Naive thymus-derived CD8-positive, alpha-beta T cell (primary cell): ENCODE measurements around the gene EFNA4. TPM values are rescaled to one million over a fixed set of nuclear protein-coding genes. Genes with fewer than 3 reads are reported as not detected.

ENCODE experiments used
- ATAC-seq, 2 donors: fragments of 150-1000 bp; cut with Tn5 transposase in 1 of 2; sonication (Bioruptor Pico), chemical (Tn5 transposase) in 1 of 2; 1 replicate in 1 of 2; 2 replicates in 1 of 2; pipeline ENCODE4 v1.10.0; 2021; ENCODE audit warnings: mild to moderate bottlenecking in 2 of 2, moderate library complexity in 2 of 2
- POLR2A ChIA-PET: fragments of 350-600 bp; sonication (Branson Sonifier 250); formaldehyde crosslinking; loops from one replicate; lab custom pipeline; 2021; ENCODE audit warnings: antibody characterized with exemption; lab: Charles Lee
- DNase-seq, 10 donors: peaks; one replicate each; pipeline versions ENCODE4 v3.0.0 to v3.0.0-alpha.2; 2020 to 2022
- H3K27ac Mint-ChIP-seq, 10 donors: one replicate each; pipeline ENCODE4 v1.8.0; 2020 to 2022; ENCODE audit warnings: mild to moderate bottlenecking in 10 of 10, mixed read lengths in 10 of 10, moderate library complexity in 4 of 10, inconsistent platforms in 1 of 10
- H3K27me3 Mint-ChIP-seq, 5 donors: one replicate each; pipeline ENCODE4 v1.8.0; 2021 to 2022; ENCODE audit warnings: mixed read lengths in 5 of 5
- H3K36me3 Mint-ChIP-seq, 3 donors: one replicate each; pipeline ENCODE4 v1.8.0; 2020 to 2022; ENCODE audit warnings: mixed read lengths in 3 of 3, mild to moderate bottlenecking in 2 of 3, inconsistent platforms in 1 of 3
- H3K4me1 Mint-ChIP-seq, 4 donors: one replicate each; pipeline ENCODE4 v1.8.0; 2021 to 2022; ENCODE audit warnings: mixed read lengths in 4 of 4
- H3K4me3 Mint-ChIP-seq, 10 donors: one replicate each; pipeline ENCODE4 v1.8.0; 2020 to 2022; ENCODE audit warnings: mild to moderate bottlenecking in 10 of 10, mixed read lengths in 10 of 10, moderate library complexity in 6 of 10, inconsistent platforms in 1 of 10
- H3K9me3 Mint-ChIP-seq, 9 donors: one replicate each; pipeline ENCODE4 v1.8.0; 2020 to 2022; ENCODE audit warnings: mixed read lengths in 9 of 9, mild to moderate bottlenecking in 3 of 9, inconsistent platforms in 1 of 9, moderate library complexity in 1 of 9
- polyA plus RNA-seq, 3 donors: library from polyadenylated mRNA; unstranded; fragments of 300-500 nt; fragmentation: Illumina TruSeq; gene quantifications; one replicate each; pipeline ENCODE4 v1.2.3, GENCODE V29; 2021
- total RNA-seq, 8 experiments: library from RNA in 2 of 8; stranded (reverse) in 2 of 8; gene quantifications; one replicate each; pipeline ENCODE4 v1.2.3 and lab custom pipeline; 2021 to 2026

The EFNA4 gene
- total and polyA plus RNA-seq, 5 experiments from 2014 or later: 1.0 to 5.3 (median 2.6) TPM

DNA sequence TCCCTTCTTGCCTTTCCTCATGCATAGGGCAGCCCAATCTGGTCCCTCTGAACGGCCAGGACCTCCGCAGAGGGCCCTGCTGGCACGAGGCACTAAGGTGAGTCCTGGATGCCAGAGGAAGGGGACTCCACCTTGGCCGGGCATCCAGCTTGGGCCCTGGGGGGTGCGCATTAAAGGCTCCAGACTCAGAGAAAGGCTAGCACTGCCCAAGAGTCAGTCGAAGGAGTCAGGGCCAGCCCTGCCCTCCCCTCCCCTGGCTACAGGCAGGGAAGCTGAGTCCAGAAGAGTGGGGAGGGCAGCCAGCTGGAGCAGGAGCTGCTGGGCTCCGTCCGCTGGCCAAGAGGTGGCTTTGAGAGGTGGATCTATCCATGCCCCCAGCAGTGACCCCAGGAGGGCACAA, 2.8 kb upstream of the EFNA4 start:
- H3K36me3 Mint-ChIP-seq: peaks cover 0 to 6% (median 4%) of the 10 kb centered on the region in 3 donors
- no peak overlapping the region for H3K27ac Mint-ChIP-seq
- DNase-seq: no peak
- no peaks in the 10 kb centered on the region for H3K9me3 Mint-ChIP-seq
- no peak for ATAC-seq
- H3K27me3 Mint-ChIP-seq: no peaks in the 10 kb centered on the region
- peaks cover 16 to 37% (median 32%) of the 10 kb centered on the region in 4 donors for H3K4me1 Mint-ChIP-seq
- H3K4me3 Mint-ChIP-seq: no peak overlapping the region
- POLR2A ChIA-PET: interaction anchor here (0.8 to 5.4 kb wide), 5 partner anchors 9 to 57 kb away, joined by 4 to 44 read pairs (median 15); partner anchors contain the start of genes ADAM15 and EFNA3

DNA sequence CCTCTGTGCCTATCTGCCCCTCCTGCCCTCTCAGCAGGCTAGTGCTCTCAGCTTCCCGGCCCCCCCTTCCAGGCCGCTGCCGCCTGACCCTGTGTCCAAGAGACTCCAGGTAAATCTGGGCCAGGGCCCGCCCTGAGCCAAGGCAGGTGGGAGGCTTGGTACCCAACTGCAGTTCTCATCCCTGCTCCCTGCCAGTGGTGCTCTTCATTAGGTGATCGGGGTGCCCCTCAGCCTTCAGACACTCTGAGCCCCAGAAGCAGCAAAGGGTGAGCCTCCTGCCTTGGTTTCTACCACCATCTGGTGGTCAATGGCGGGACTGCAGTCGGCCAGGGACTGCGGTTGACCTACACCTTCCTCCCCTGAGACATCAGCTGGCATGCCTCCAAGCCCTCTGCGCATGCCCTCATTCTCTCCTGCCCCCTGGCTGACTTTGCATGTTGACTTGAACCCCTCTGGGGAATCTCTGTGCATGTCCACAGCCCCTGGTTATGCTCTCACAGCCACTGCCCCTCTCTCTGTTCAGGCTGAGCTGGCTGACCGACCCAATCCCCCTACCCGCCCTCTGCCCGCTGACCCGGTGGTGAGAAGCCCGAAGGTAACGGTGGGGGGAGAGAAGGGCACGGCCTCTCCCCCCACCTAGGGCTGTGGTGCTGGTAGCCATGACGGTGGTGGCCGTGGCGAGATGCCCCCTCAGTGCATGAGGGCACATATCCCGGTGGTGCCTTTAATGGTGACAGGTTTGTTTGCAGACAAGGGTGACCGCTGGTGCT, 2.0 kb upstream of the EFNA4 start:
- H3K36me3 Mint-ChIP-seq: peaks cover 0 to 3% (median 2%) of the 10 kb centered on the region in 3 donors
- H3K9me3 Mint-ChIP-seq: no peaks in the 10 kb centered on the region
- H3K27ac Mint-ChIP-seq: peak overlapping the region in 4 of 10 donors; percentile 28 to 87 (median 64)
- ATAC-seq (peak; percentile 57 to 66), DNase-seq (peak; percentile 88 to 98 (median 92))
- peak overlapping the region in 9 of 10 donors; percentile 32 to 79 (median 72) for H3K4me3 Mint-ChIP-seq
- H3K4me1 Mint-ChIP-seq: peaks cover 16 to 44% (median 34%) of the 10 kb centered on the region in 4 donors
- H3K27me3 Mint-ChIP-seq: no peaks in the 10 kb centered on the region
- POLR2A ChIA-PET: interaction anchor here (0.8 to 5.4 kb wide), 9 partner anchors 10 to 502 kb away, joined by 3 to 44 read pairs (median 4); partner anchors contain the start of genes ADAM15, EFNA3 and PMVK

DNA sequence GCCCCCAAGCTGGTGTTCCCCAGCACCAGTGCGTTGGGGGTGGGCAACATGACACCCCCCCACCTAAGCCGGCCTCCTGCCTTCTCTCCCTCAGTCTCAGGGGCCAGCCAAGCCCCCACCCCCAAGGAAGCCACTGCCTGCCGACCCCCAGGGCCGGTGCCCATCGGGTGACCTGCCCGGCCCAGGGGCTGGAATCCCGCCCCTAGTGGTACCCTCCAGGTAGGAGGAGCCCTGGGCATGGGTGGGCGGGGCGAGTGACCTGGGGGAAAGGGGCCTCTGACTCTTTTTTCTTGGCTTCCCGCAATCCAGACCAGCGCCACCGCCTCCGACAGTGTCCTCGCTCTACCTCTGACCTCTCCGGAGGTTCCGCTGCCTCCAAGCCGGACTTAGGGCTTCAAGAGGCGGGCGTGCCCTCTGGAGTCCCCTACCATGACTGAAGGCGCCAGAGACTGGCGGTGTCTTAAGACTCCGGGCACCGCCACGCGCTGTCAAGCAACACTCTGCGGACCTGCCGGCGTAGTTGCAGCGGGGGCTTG, 1.3 kb upstream of the EFNA4 start:
- POLR2A ChIA-PET: interaction anchor here (0.8 to 5.4 kb wide), 9 partner anchors 10 to 502 kb away, joined by 3 to 44 read pairs (median 5); partner anchors contain the start of genes ADAM15, EFNA3 and PMVK
- DNase-seq (no peak), ATAC-seq (no peak)
- Mint-ChIP-seq H3K9me3 (no peaks in the 10 kb centered on the region), H3K4me1 (peaks cover 21 to 50% (median 34%) of the 10 kb centered on the region in 4 donors), H3K4me3 (peak overlapping the region; percentile 81 to 98 (median 94)), H3K27me3 (no peaks in the 10 kb centered on the region), H3K27ac (no peak overlapping the region), H3K36me3 (peaks cover 0 to 8% (median 2%) of the 10 kb centered on the region in 3 donors)

DNA sequence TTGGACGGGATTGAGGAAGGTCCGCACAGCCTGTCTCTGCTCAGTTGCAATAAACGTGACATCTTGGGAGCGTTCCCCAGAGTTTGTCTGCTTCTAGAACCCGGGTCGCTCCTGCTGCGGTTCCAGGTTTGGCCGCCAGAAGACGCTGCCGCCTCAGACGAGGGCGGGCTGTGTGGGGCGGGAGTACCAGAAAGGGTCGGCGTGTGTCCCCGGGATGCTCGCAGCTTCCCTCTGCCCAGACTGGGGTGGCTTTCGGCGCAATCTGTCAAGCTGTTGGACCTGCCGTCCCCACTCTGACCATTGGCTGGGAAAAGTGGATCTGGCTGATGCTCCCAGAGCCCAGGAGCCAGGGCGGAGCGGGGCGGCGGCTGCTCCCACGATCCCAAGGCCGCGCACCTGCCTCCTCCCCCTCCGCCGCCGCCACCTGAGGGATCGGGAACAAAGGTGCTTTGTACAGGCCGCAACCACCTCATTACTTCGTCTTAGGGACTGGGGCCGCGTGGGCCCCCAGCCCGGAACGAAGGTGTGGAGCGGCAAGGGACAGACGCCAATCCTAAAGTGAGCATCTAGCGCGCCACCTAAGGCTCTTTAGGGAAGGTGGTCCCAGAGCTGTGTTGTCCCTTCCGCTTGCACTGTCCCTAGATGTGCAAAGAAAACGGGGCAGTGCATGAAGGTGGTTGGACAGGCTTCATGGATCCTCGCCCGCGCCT, 683 bp upstream of the EFNA4 start:
- H3K27ac Mint-ChIP-seq: peak overlapping the region in 7 of 10 donors; percentile 33 to 96 (median 79)
- peak; percentile 40 to 43 for ATAC-seq
- H3K9me3 Mint-ChIP-seq: no peaks in the 10 kb centered on the region
- peak overlapping the region; percentile 81 to 98 (median 94) for H3K4me3 Mint-ChIP-seq
- peaks cover 0 to 12% (median 2%) of the 10 kb centered on the region in 3 donors for H3K36me3 Mint-ChIP-seq
- peaks cover 21 to 50% (median 34%) of the 10 kb centered on the region in 4 donors for H3K4me1 Mint-ChIP-seq
- peak in 9 of 10 donors; percentile 51 to 78 (median 71) for DNase-seq
- POLR2A ChIA-PET: interaction anchor here (0.7 to 5.4 kb wide), 8 partner anchors 10 to 22 kb away, joined by 3 to 44 read pairs (median 4); partner anchors contain the start of gene EFNA3
- no peaks in the 10 kb centered on the region for H3K27me3 Mint-ChIP-seq

DNA sequence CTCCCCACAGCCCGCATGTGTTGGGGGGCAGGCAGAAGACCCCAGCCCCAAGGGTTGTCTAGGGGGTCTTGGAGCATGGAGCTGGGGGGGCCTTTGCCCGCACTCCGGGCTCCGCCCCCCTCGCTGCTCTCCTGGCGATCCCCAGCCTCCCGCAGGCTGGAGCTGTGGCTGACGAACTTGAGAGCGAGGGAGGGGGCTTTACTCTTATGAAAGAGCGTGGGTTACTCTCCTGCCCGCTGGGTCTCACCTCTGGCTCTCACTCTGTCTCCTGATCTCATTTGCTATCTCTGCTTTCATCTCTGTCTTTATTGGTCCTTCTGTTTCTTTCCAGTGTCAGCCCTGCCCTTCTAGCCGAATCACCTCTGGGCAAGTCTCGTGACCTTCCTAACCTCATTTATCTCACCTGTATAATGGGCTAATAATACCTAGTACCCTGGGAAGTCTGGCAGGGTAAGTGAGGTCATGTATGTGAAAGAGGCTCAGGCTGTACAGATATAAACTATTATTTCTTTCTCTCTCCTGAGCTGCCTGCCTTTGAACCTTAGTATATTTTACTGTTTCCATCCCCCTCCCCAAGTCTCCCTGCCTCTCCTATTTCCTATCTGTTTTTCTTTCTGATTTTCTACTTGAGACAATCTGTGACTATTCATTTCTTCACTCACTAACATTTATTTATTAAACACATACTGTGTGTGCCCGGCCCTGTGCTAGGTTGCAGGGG, 731 bp downstream of the EFNA4 start:
- ATAC-seq: peak; percentile 12 to 25
- H3K9me3 Mint-ChIP-seq: no peaks in the 10 kb centered on the region
- POLR2A ChIA-PET: interaction anchor here (0.8 to 3.9 kb wide), 6 partner anchors 8 to 108 kb away, joined by 3 to 22 read pairs (median 6); partner anchors contain the start of genes EFNA3 and PBXIP1
- H3K27ac Mint-ChIP-seq: peak overlapping the region in 8 of 10 donors; percentile 5 to 86 (median 76)
- peaks cover 0 to 20% (median 0%) of the 10 kb centered on the region in 3 donors for H3K36me3 Mint-ChIP-seq
- DNase-seq: no peak
- no peaks in the 10 kb centered on the region for H3K27me3 Mint-ChIP-seq
- H3K4me3 Mint-ChIP-seq: peak overlapping the region; percentile 80 to 97 (median 88)
- peaks cover 21 to 50% (median 36%) of the 10 kb centered on the region in 4 donors for H3K4me1 Mint-ChIP-seq

DNA sequence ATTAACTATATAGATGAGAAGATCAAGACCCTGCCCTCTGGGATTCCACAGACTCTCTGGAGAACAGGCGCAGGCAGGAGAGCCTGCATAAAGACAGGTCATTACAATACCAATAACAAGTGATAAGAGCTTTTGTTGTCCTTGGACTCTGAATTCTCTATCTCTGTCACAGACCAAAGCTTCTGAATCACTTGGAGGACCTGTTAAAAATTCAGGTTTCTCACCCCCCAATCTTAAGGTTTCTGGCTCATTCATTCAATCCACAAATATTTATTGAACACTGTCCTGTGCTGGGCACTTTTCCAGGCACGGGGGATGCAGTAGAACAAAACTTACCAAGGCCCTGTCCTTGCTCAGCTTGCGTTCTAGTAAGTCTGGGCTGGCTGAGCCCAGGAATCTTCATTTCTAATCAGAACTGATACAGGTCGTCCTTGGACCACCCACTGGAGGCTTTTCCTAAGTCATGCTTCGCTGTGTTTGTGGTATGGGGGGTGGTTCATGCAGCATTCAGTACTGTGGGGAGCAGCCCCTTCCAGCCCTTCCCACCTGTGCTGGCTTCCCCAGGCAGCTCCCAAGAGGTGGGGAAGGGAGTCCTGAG, 1.4 kb downstream of the EFNA4 start:
- no peaks in the 10 kb centered on the region for H3K9me3 Mint-ChIP-seq
- H3K4me1 Mint-ChIP-seq: peaks cover 21 to 50% (median 39%) of the 10 kb centered on the region in 4 donors
- DNase-seq (no peak), ATAC-seq (no peak)
- no peaks in the 10 kb centered on the region for H3K27me3 Mint-ChIP-seq
- H3K4me3 Mint-ChIP-seq: peak overlapping the region; percentile 80 to 97 (median 88)
- POLR2A ChIA-PET: interaction anchor here (0.7 to 3.9 kb wide), 3 partner anchors 9 to 20 kb away, joined by 3 to 22 read pairs (median 7); partner anchors contain the start of gene EFNA3
- peak overlapping the region in 3 of 10 donors; percentile 70 to 79 (median 72) for H3K27ac Mint-ChIP-seq
- H3K36me3 Mint-ChIP-seq: peaks cover 0 to 20% (median 0%) of the 10 kb centered on the region in 3 donors

DNA sequence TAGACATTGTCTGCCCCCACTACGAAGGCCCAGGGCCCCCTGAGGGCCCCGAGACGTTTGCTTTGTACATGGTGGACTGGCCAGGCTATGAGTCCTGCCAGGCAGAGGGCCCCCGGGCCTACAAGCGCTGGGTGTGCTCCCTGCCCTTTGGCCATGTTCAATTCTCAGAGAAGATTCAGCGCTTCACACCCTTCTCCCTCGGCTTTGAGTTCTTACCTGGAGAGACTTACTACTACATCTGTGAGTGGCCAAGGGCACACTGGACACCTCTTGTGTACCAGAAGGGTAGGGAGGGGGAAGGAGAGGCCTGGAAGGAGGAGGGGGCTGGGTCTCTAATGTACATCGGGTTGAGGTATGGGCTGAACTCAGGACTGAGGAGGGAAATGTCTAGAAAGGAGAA, 3.2 kb downstream of the EFNA4 start:
- ATAC-seq: no peak
- Mint-ChIP-seq H3K4me3 (peak overlapping the region in 2 of 10 donors; percentile 39 to 42), H3K36me3 (peaks cover 0 to 20% (median 0%) of the 10 kb centered on the region in 3 donors), H3K9me3 (no peaks in the 10 kb centered on the region), H3K4me1 (peaks cover 19 to 59% (median 43%) of the 10 kb centered on the region in 4 donors), H3K27me3 (no peaks in the 10 kb centered on the region), H3K27ac (no peak overlapping the region)
- POLR2A ChIA-PET: interaction anchor here (1.0 to 3.9 kb wide), 3 partner anchors 9 to 19 kb away, joined by 3 to 22 read pairs (median 3); partner anchors contain the start of gene ADAM15
- DNase-seq: no peak

DNA sequence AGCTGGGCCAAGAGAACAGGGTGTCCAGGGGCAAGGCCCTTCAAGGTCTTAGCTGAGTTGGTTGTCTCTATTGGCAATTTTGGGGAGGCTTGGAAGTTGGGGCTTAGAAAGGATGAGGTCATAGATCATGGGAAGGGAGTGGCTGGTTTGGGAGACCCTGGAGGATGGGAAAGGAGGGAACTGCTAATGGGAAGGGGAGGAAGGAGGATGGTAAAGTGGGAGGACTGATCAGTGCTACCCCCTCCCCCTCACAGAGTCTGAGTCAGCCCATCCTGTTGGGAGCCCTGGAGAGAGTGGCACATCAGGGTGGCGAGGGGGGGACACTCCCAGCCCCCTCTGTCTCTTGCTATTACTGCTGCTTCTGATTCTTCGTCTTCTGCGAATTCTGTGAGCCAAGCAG, 5.1 kb downstream of the EFNA4 start:
- Mint-ChIP-seq H3K4me1 (peaks cover 20 to 59% (median 41%) of the 10 kb centered on the region in 4 donors), H3K27ac (peak overlapping the region in 3 of 10 donors; percentile 8 to 33 (median 29)), H3K4me3 (peak overlapping the region in 3 of 10 donors; percentile 22 to 54 (median 42)), H3K9me3 (no peaks in the 10 kb centered on the region), H3K36me3 (peaks cover 0 to 20% (median 0%) of the 10 kb centered on the region in 3 donors), H3K27me3 (no peaks in the 10 kb centered on the region)
- DNase-seq (no peak), ATAC-seq (no peak)
- POLR2A ChIA-PET: interaction anchor here (1.9 kb wide), 1 partner anchor 16 kb away, joined by 6 read pairs; no protein-coding TSS in a partner anchor

DNA sequence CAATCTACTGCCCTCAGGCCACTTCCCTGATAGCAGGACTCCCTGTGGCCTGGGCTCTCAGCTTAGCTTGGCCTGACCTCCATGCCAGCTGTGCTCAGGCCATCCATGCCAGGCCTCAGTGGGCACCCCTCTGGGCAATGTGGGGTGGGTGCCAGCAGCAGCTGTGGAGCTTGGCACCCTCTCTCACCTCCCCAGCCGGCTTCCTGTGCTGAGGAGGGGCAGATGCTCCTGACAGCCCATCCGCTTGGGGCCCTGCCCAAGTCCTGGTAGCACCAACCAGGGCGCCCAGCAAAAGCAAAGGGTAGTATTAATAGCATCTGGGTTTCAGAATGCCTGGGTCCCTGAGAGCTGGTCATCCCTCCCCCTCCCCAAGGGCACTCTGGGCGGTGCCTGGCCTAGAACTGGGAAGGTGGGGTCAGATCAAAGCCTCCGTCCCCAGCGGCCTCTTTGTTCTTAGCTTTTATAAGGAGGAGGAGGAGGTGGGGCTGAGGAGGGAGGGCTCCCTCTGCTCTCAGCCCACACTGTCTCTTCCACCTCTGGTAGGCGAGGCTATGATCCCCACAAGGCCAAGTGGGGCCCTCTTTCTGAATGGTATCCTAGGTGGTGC, 6.1 kb downstream of the EFNA4 start:
- ATAC-seq: no peak
- peaks cover 15 to 57% (median 42%) of the 10 kb centered on the region in 4 donors for H3K4me1 Mint-ChIP-seq
- H3K9me3 Mint-ChIP-seq: no peaks in the 10 kb centered on the region
- peak overlapping the region in 2 of 10 donors; percentile 11 to 73 for H3K4me3 Mint-ChIP-seq
- peak overlapping the region in 1 of 10 donors; percentile 32 for H3K27ac Mint-ChIP-seq
- H3K27me3 Mint-ChIP-seq: no peaks in the 10 kb centered on the region
- DNase-seq: no peak
- H3K36me3 Mint-ChIP-seq: peaks cover 0 to 20% (median 0%) of the 10 kb centered on the region in 3 donors
- POLR2A ChIA-PET: interaction anchor here (1.9 to 2.4 kb wide), 3 partner anchors 11 to 19 kb away, joined by 5 to 14 read pairs (median 6); partner anchors contain the start of gene ADAM15

DNA sequence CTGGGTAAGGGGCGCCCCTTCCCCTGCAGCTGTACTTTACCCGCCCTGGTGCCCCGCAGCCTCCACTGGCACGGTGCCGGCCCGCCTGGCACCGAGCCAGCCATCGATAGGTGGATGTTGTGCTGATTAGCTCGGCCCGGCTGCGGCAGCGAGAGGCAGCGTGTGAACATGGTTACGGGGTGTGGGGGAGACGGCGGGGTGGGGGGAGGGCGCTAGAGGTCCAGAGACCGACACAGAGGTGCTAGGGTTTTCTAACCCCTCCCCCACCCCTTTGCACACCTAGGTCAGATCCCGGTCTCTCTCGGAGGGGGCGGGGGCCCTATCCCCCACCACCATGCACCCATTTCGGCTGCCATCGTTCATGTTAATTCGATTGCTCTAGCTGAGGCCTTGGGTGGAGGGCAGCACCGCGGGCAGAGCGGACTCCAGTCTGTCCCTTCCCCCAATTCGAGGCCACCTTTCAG, 6.7 kb downstream of the EFNA4 start:
- peak overlapping the region in 4 of 10 donors; percentile 41 to 57 (median 50) for H3K27ac Mint-ChIP-seq
- H3K36me3 Mint-ChIP-seq: peaks cover 0 to 20% (median 0%) of the 10 kb centered on the region in 3 donors
- peak overlapping the region; percentile 27 to 78 (median 60) for H3K4me3 Mint-ChIP-seq
- no peak for ATAC-seq
- POLR2A ChIA-PET: interaction anchor here (0.9 to 2.4 kb wide), 6 partner anchors 10 to 114 kb away, joined by 3 to 14 read pairs (median 6); partner anchors contain the start of genes ADAM15 and PBXIP1
- H3K4me1 Mint-ChIP-seq: peaks cover 14 to 52% (median 39%) of the 10 kb centered on the region in 4 donors
- DNase-seq: no peak
- no peaks in the 10 kb centered on the region for H3K9me3 Mint-ChIP-seq
- H3K27me3 Mint-ChIP-seq: no peaks in the 10 kb centered on the region
